Stimulated activated CD8-positive, alpha-beta memory T cell treated with anti-CD3 and anti-CD28 coated beads, Interleukin-2, amount 100 ng/mL, for 48 hours (primary cell): ENCODE measurements around the gene METRN.
A peak's percentile ranks its signal among the peaks of the same experiment; 100 is the strongest.

ENCODE experiments used
- DNase-seq, 2 donors: peaks; one replicate each; pipeline ENCODE4 v3.0.0-alpha.2; 2020; ENCODE audit warnings: low read depth in 2 of 2

METRN gene

DNA sequence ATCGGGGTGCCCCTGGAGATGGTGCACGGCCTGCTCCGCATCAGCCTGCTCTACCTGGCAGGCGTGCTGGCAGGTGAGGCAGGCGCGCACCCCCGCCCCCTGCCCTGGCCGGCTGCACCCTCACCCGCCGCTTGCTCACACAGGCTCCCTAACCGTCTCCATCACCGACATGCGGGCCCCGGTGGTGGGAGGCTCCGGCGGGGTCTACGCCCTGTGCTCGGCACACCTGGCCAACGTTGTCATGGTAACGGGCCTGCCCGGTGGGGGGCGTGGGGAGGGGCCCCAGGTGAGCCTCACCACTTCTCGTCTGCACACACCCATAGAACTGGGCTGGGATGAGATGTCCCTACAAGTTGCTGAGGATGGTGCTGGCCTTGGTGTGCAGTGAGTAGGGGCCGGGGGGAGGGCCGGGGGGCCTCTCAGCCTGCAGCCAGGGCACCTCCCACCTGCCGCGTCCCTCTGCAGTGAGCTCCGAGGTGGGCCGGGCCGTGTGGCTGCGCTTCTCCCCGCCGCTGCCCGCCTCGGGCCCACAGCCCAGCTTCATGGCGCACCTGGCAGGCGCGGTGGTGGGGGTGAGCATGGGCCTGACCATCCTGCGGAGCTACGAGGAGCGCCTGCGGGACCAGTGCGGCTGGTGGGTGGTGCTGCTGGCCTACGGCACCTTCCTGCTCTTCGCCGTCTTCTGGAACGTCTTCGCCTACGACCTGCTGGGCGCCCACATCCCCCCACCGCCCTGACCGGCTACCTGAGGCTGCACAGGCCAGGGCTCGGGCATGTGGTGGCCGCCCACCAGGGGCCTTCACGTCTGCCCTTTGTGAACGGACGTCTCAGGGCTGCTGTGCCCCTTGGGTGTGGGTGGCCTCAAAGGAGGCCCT lies 37.4 kb upstream of the METRN start:
- no peak for DNase-seq

DNA sequence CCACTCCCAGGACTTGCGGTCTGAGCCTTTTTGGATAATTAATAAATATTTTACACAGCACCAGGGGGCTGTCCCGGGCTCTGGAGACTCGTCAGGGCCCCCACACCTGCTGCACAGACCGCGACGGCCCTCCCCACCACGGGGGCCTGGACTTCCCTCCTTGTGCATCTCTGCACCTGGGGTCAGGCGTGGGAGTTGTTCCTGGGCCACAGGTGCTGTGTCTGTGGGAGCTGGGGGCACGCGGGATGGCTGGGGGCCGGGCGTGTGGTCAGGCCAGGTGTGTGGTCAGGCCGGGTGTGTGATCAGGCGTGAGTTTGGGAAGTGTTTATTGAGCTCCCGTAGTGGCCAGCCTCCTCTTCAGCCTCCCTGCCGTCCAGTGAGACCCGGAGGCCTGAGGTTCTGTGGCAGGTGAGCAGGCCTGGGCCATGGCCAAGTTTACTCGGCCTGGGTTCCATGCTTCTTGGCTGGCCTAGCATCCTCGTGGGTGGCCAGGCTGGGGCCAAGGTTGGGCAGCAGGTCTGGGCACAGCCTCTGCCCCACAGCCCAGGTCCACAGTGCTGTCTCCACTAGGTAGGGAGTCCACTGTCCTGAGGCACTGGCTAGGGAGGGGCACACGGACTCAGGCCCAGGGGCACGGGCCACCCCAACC lies 36.6 kb upstream of the METRN start:
- DNase-seq: no peak

DNA sequence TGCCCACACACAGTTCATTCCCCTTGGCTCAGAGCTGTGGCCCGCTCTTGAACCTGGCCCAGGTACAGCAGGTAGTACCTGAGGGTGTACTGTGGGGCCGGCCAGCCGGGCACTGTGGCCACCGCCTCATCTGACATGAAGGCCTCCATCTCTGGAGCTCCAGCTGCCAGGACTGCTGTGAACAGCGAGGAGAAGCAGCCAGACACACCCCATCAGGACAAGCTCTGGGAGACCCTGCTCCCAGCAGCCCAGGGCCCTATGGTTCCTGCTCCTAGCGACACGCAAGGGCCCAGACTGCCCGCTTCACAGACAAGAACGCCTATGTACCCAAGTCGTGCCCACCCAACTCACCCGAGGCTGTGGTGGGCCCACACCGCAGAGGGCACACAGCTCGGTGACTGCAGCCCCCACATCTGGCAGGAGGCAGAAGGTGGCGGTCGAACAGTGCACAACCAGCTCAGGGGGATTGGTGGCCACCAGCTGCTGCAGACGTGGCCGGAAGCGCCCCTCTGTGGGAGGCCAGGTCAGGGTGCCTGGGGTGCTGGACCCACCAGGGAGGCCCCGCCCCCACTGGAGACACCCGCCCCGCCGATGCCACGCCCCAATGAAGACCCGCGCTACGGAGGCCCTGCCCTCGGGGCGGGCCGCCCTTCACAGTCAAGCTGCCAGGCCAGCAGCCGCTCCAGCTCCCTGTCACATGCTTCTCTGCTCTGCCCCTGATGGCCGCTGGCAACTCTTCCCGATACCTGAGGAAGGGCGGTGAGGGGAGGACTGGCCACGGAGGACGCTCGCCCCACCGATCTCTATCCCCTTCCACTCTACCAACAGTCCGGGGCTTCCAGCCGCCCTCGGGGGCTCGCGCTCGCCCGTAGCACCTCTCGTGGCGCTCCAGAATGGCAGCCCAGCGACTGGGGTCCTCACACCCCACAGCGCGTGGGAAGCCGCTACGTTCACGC lies 35.8 kb upstream of the METRN start:
- peak; percentile 40 to 59 for DNase-seq

DNA sequence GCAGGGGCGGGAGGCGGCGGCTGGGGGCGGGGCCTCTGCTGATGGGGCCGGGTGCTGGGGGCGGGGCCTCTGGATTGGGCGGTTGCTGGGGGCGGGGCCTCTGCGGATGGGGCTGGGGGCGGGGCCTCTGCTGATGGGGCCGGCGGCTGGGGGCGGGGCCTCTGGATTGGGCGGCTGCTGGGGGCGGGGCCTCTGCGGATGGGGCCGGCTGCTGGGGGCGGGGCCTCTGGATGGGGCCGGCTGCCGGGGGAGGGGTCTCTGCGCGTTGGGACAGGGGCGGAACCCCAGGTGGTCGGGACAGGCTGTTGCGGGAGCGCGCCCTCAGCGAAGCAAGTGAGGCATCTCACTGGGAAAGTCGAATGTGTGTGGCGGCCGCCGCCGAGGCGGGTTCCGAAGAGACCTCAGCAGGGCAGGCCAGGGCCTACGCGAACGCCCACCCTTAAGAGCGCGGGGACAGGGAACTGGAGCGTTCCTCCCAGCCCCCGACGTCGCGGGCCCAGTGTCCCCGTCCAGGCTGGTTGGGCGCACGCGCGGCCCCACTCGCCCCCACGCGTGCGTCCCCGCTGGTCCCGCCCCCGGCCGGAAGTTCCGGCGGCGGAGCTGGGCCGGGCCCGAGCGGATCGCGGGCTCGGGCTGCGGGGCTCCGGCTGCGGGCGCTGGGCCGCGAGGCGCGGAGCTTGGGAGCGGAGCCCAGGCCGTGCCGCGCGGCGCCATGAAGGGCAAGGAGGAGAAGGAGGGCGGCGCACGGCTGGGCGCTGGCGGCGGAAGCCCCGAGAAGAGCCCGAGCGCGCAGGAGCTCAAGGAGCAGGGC lies 34.9 kb upstream of the METRN start, which contains the start of gene STUB1:
TSS of gene STUB1 (plus strand) at position 597 of the 811 bp plus-strand sequence. CDS start at position 713, 116 bp downstream.
- peak; percentile 80 to 90 for DNase-seq

DNA sequence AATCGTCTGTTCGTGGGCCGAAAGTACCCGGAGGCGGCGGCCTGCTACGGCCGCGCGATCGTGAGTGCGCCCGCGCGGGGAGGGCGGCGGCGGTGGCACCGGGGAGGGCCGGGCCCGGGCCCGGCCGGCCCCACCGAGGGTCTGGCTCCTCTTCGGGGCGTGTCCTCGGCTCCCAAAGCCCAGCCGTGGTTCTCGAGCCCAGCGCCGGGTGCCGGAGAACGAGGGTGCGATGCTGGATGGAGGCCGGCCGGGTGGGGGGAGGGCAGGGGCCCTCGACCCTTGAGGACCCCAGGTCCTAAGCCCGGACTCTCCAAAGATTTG lies 34.3 kb upstream of the METRN start:
- no peak for DNase-seq

DNA sequence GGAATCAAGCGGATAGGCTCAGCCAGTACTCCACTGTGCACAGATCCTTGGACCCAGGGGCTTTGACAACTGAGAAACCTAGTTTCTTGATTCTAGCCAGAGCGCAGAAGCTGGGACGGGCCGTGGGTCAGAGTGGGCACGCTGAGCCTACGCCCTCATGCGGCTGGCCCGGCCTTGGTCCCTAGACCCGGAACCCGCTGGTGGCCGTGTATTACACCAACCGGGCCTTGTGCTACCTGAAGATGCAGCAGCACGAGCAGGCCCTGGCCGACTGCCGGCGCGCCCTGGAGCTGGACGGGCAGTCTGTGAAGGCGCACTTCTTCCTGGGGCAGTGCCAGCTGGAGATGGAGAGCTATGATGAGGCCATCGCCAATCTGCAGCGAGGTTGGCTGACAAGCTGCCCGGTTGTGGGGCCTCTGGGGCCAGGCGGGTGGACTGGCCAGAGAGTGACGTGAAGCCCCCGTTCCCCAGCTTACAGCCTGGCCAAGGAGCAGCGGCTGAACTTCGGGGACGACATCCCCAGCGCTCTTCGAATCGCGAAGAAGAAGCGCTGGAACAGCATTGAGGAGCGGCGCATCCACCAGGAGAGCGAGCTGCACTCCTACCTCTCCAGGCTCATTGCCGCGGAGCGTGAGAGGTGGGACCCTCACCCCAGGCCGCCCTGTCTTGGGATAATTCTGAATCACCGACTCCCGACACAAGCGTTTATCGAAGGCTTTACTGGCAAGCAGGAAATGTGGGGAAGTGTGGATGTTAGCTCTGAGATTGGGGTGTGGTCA lies 33.8 kb upstream of the METRN start:
- no peak for DNase-seq

DNA sequence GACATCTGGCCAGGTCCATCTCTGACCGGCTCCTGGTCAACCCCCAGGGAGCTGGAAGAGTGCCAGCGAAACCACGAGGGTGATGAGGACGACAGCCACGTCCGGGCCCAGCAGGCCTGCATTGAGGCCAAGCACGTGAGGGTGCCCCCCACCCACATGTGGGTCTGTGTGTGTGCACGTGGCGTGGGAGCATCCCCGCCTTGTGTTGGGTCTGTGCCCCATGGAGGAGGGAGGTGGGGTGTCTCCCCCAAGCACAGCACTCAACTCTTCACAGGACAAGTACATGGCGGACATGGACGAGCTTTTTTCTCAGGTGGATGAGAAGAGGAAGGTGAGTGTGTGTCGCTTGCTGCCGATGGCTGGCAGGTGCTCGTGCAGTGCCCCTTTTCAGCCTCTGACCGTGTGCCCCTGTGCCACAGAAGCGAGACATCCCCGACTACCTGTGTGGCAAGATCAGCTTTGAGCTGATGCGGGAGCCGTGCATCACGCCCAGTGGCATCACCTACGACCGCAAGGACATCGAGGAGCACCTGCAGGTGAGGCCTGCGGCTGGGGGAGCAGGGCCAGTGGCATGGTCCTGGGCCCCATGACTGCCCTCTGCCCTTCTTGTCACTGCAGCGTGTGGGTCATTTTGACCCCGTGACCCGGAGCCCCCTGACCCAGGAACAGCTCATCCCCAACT lies 33.0 kb upstream of the METRN start:
- no peak for DNase-seq

DNA sequence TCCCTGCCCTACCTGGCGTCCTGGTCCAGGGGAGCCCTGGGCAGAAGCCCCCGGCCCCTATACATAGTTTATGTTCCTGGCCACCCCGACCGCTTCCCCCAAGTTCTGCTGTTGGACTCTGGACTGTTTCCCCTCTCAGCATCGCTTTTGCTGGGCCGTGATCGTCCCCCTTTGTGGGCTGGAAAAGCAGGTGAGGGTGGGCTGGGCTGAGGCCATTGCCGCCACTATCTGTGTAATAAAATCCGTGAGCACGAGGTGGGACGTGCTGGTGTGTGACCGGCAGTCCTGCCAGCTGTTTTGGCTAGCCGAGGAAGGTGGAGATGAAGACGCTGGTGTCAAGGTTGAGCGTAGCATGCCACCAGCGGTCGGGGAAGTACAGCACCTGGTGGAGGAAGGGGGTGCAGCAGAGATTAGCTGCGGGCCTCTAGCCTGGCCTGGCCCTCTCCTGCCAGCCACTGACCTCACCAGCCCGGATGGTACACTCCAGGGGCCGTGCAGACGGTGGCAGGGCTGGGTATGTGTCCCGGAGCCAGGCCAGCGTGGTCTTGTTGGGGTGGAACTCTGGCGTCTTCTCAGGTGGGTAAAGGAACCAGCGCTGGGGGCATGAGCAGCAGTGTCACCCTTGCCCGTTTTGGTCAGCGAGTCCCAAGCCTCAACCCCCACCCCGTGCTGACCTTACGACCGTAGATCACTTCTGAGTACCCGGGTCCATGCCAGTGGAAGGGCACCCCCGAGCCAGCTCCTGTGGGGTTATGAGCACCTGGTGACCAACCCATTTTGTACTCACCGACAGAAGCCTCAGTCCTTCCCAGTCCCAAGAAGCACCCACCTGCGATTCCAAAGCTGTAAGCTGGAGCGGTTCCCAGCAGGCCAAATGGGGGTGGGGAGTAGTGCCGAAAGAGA lies 32.2 kb upstream of the METRN start:
- no peak for DNase-seq

DNA sequence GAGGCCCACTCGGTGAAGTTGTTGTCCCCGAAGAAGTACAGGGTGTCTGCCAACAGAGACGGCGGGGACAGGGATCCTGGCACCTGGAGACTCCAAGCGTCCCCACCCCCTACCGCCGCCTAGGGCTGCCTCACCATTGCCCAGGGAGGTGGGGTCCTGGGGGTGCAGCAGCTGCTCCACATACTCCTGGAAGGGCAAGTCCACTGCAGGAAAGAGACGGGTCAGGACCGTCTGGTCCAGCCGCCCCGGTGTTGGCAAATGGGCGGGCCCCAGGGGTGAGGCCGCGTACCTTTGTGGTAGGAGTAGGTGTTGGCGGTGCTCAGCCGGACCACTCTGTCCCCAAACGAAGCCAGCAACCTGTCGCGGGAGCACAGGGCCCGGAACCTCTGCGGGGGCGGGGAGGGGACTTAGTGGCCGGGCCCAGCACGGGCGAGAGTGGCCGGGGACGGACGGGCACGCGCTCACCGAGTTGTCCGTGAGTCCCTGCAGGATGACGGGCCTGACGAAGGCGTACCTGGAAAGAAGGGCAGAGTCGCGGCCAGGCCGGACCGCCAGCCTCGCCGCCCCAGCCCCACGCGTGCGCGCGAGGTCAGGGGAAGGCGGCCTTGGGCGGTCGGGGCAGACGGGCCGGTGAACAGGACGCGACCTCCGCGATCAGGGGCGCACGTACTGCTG lies 31.4 kb upstream of the METRN start:
- no peak for DNase-seq

DNA sequence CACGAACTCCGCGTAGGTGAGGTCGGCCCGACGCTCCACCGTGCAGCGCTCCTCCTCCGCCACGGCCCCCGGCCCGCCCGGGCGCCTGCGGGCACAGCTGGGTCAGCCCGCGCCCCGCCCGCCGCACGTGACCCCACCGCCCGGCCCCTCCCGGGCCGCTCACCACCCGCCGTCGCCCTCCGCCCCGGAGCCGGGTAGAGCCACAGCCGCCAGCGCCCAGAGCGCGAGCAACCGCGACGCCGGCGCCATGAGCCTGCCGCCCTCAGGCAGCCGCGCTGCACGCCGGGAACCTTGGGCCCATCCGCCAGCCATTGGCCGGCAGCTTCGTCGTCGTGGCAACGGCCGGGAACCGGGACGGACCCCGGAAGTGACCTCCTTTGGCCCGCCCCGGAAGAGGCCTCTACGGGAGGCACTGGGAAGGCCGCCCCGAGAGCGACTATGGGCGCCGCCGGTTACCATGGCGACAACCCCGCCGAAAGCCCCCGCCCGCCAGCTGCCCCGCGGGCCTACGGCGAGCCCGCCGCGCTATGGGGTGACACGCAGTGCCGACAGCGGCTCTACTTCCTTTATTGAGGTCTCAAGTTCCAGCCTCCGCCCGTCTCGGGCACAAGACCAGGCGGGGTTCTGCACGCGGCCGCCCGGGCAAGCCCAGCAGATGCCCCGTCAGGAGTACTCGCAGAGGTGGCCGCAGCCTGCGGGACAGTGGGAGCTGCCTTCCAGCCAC lies 30.7 kb upstream of the METRN start, which contains the start of gene JMJD8:
TSS of gene JMJD8 (minus strand) at position 264 of the 724 bp plus-strand sequence. CDS start at position 249, 15 bp downstream.
- DNase-seq: peak; percentile 94 to 97

DNA sequence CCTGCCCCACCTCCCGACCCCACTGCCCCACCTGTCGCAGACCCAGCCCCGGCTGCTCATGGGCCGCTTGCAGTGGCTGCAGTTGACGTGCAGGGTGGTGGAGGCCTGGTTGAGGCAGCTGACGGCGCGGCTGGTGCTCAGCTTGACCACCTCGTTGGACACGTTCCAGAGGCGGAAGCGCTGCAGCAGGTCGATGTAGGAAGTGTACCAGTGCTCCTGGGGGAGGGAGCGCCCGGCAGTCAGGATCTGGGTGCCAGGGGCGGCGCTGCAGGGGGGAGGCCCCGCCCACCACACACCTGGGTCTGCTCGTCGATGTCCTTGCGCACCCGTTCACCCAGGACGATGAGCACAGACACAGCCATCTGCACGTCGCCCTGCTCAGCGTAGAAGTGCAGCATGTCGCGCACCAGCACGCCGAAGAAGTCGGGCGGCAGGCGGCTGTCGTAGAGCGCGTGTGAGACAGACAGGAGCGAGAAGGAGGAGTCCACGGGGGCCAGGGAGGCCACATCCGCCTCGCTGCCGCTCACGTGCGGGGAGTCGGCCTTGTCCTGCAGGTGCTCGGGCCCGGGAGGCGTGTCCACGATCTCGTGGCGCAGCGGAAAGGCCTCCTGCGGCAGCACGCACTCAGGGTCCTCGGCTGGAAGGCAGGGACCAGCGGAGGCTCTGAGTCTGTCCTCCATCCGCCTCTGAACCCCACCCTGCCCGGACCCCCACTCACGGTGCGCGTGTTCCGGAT lies 29.8 kb upstream of the METRN start:
- no peak for DNase-seq

DNA sequence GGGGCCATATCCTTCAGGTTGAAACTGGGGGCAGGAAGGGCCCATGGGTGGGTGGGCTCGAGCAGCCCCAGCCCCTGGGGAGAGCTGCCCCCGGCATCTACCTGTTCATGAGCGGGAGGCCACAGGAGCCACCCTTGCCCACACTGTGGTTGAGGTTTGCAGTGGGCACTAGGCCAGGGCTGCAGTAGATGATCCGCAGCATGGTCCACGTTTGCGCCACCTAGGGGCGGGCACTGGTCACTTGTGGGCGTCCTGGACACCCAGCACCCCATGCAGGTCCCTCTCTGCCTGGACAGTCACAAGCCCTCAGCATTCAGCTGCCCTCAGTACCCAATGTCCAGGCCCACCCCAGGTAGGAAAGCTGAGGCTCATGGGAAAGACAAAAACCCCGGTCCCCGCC lies 29.0 kb upstream of the METRN start:
- no peak for DNase-seq

DNA sequence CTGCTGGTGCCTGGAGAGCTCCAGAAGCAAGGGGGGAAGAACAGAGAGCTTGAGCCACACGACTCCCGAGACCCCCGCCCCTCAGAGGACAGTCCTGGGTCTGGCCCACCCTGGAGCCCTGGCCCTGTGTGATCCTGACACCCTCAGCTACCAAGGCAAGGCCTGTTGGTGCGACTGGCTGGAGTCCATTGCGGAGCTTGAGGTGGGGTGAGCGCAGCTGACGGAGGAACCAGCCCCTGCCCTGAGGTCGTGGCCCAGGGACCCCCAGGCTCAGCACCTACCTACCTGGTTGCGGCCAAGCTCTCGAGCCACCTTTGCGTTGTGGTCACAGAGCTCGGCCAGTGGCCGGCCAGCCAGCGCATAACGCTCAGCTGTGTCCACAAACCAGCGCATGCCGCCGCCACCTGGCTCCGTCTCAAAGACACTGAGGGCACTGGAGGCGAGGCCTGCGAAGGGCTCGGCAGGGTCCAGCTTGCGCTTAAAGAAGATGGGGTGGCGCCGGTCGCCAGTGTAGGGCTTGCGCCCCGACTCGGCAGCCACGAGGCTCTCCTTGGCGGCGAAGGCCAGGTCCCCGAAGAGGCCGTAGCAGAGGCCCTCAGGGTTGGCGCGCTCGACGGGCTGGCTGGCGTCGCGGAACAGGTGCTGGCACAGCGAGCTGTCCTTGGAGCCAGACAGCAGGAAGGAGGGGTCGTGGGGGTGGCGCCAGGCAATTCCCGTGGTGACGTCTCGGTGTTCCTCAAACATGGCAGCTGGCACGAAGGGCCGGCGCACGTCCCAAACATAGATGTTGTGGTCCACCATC lies 28.3 kb upstream of the METRN start:
- DNase-seq: no peak

DNA sequence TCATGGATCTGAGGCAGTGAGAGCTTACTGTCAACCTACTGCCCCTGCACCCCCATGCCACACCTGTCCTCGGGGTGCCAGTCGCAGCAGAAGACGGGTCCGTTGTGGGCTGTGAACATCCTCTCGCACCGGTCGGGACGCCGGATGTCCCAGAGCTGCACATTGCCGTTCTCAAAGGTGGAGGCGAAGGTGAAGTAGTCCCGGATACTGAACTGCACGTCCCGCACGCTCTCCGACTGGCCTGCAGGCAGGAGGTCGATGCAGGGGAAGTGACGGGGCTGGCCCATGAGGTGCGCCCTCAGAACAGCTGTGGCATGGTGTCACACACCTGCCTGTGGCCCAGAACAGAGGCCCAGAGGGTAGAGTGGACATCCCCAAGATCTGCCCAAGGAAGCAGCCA lies 27.4 kb upstream of the METRN start:
- DNase-seq: no peak

DNA sequence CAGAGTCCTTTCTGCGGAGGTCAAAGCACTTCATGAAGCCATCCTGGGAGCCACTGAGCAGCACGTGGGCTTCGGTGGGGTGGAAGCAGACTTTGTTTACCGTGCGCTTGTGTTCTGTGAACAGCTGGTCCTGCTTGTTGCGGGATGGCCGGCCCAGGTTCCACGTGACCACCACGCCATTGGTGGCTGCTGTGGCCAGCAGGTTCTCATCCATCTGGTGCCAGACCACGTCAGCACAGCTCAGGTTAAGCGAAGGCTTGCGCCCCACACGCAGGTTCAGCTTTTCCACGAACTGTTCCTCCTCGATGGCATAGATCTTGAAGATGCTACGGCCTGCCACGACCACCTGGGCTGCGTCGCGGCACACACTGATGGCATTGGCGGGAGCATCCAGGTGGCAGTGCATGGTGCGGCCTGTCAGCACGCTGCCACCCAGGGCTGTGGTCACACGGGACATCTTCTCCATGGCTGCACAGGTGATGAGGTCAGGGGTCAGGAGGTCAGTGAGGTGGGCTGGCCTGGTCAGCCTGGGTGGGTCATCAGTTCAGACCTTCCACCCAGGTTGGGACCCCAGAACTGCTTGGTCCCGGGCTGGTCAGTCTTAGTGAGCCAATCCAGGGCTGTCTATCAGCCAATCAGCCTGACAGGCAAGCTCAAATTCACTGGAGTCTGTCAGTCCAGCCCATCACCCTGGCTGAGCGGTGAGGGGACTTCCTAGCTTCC lies 25.6 kb upstream of the METRN start:
- DNase-seq: no peak
